Trophoblast cell (in vitro differentiated cells and primary cell): Measurements from ENCODE around the gene BPGM.
"Not testable (repeated sequence)": the region's sequence is repeated elsewhere in the genome, so short reads cannot be mapped to it uniquely, and the experiment has no call there.

Experiments used
- DNase-seq, 2 donors: peaks; one replicate each; pipeline ENCODE4 v3.0.0-alpha.2; 2016
- H2AFZ ChIP-seq: 2 replicates; pipeline ENCODE4 v1.6.1; 2013; ENCODE audit warnings: low read length, moderate library complexity, mild to moderate bottlenecking; ENCODE audit not compliant: insufficient read depth, poor library complexity
- H2AK5ac ChIP-seq: 2 replicates; pipeline ENCODE4 v1.6.1; 2013; ENCODE audit warnings: mild to moderate bottlenecking, low read length
- H2BK120ac ChIP-seq: 2 replicates; pipeline ENCODE4 v1.6.1; 2013; ENCODE audit warnings: low read length, mild to moderate bottlenecking, moderate library complexity; ENCODE audit not compliant: insufficient read depth, poor library complexity
- H2BK12ac ChIP-seq: 2 replicates; pipeline ENCODE4 v1.6.1; 2013; ENCODE audit warnings: mild to moderate bottlenecking, low read length, moderate library complexity
- H2BK5ac ChIP-seq: 2 replicates; pipeline ENCODE4 v1.6.1; 2013; ENCODE audit warnings: low read length, low read depth, moderate library complexity, mild to moderate bottlenecking; ENCODE audit not compliant: poor library complexity
- H3K14ac ChIP-seq: 2 replicates; pipeline ENCODE4 v1.6.1; 2013; ENCODE audit warnings: mild to moderate bottlenecking, low read length
- H3K18ac ChIP-seq: 2 replicates; pipeline ENCODE4 v1.6.1; 2013; ENCODE audit warnings: mild to moderate bottlenecking, low read length
- H3K23ac ChIP-seq: 2 replicates; pipeline ENCODE4 v1.6.1; 2013; ENCODE audit warnings: low read length
- H3K27ac ChIP-seq: 2 replicates; pipeline ENCODE4 v1.5.1; 2013; ENCODE audit warnings: low read depth, mild to moderate bottlenecking, inconsistent platforms, low read length, moderate library complexity
- H3K27me3 ChIP-seq: 2 replicates; pipeline ENCODE4 v1.6.1; 2013; ENCODE audit warnings: inconsistent platforms, mild to moderate bottlenecking, low read length, moderate library complexity; ENCODE audit not compliant: insufficient read depth
- H3K36me3 ChIP-seq, 2 experiments: 1 replicate in 1 of 2; 2 replicates in 1 of 2; pipeline ENCODE4 v1.6.1; 2013; ENCODE audit warnings: low read length in 2 of 2, mild to moderate bottlenecking in 2 of 2, moderate library complexity in 1 of 2; ENCODE audit not compliant: insufficient read depth in 2 of 2, control insufficient read depth in 1 of 2
- H3K4ac ChIP-seq: 2 replicates; pipeline ENCODE4 v1.6.1; 2013; ENCODE audit warnings: low read depth, mild to moderate bottlenecking, low read length, moderate library complexity
- H3K4me1 ChIP-seq, 2 experiments: 1 replicate in 1 of 2; 2 replicates in 1 of 2; pipeline ENCODE4 v1.6.1; 2013; ENCODE audit warnings: low read length in 2 of 2, mild to moderate bottlenecking in 2 of 2, moderate library complexity in 1 of 2; ENCODE audit not compliant: insufficient read depth in 2 of 2, control insufficient read depth in 1 of 2
- H3K4me2 ChIP-seq: 2 replicates; pipeline ENCODE4 v1.6.1; 2013; ENCODE audit warnings: inconsistent platforms, mild to moderate bottlenecking, low read length, moderate library complexity
- H3K4me3 ChIP-seq: 2 replicates; pipeline ENCODE4 v1.5.1; 2013; ENCODE audit warnings: mild to moderate bottlenecking, low read depth, low read length, inconsistent platforms
- H3K79me1 ChIP-seq: one replicate; pipeline ENCODE4 v1.6.1; 2013; ENCODE audit warnings: low read length
- H3K79me2 ChIP-seq: 2 replicates; pipeline ENCODE4 v1.6.1; 2013; ENCODE audit warnings: low read length, mild to moderate bottlenecking; ENCODE audit not compliant: control insufficient read depth, insufficient read depth, poor library complexity
- H3K9ac ChIP-seq: 2 replicates; pipeline ENCODE4 v1.6.1; 2013; ENCODE audit warnings: mild to moderate bottlenecking, low read length
- H3K9me3 ChIP-seq: 2 replicates; pipeline ENCODE4 v1.6.1; 2013; ENCODE audit warnings: low read depth, mild to moderate bottlenecking, control low read depth, inconsistent platforms, low read length; ENCODE audit not compliant: insufficient read depth
- H4K12ac ChIP-seq: 2 replicates; pipeline ENCODE4 v1.6.1; 2013; ENCODE audit warnings: low read depth, mild to moderate bottlenecking, low read length, moderate library complexity
- H4K8ac ChIP-seq: 2 replicates; pipeline ENCODE4 v1.6.1; 2013; ENCODE audit warnings: low read depth, mild to moderate bottlenecking, low read length, moderate library complexity
- H4K91ac ChIP-seq: one replicate; pipeline ENCODE4 v1.6.1; 2013; ENCODE audit warnings: low read depth, mild to moderate bottlenecking, low read length, moderate library complexity
- WGBS: extraction: QIAGEN DNeasy Blood & Tissue Kit; methylation state at CpG from one replicate; pipeline ENCODE4 v1.1.7; 2013; ENCODE audit warnings: missing lambda C conversion rate; ENCODE audit not compliant: insufficient read length, insufficient coverage; ENCODE audit errors: extremely low coverage; 5-methylcytosine and 5-hydroxymethylcytosine counted together

The BPGM gene

DNA sequence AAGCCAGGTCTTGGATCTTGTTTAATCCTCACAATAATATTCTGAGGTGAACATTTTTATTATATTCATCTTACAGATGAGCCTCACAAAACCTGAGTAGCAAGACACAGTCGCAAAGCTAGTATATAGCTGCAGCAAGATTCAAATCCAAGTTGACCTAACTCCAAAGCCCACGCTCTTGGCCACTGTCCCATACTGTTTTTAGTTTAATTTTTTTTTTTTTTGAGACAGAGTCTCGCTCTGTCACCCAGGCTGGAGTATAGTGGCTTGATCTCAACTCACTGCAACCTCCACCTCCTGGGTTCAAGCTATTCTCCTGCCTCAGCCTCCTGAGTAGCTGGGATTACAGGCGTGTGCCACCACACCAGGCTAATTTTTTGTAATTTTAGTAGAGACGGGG is 42.9 kb downstream of the BPGM start:
- H2AFZ ChIP-seq, H3K23ac ChIP-seq, H3K14ac ChIP-seq, H3K79me2 ChIP-seq, H3K36me3 ChIP-seq, H3K18ac ChIP-seq, H3K9ac ChIP-seq, H2BK12ac ChIP-seq, H3K4ac ChIP-seq, H2BK5ac ChIP-seq, DNase-seq, H3K4me1 ChIP-seq, H4K91ac ChIP-seq, H4K12ac ChIP-seq, H3K27ac ChIP-seq, H3K27me3 ChIP-seq, H2BK120ac ChIP-seq, H3K4me3 ChIP-seq, H3K4me2 ChIP-seq, H3K9me3 ChIP-seq, H2AK5ac ChIP-seq, H4K8ac ChIP-seq: not testable (repeated sequence)
- peaks cover 13% of the 10 kb centered on the region for H3K79me1 ChIP-seq
- no CpG with 5 or more reads among the region's 5 CpGs for WGBS

DNA sequence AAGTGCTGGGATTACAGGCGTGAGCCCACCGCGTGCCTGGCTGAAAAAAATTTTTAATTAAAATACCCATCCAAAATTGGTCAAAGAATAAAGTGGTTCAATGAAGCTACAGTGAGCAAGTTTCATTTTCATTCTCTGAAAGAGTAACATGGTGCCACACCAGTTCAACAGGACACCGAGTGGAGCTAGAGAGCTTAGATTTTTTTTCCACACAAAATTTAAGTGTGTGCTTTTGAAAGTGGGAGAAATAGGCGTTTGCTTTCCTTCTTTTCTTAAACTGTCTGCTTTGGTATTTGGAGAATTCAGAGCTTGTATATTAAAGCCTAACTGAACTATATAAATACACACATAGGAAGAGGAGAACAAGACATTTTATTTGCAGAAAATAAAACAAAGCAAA is 43.4 kb downstream of the BPGM start:
- DNase-seq, result peak in 1 of 2 donors; percentile 28
- Histone ChIP-seq H4K91ac (no peak overlapping the region), H3K79me2 (peaks cover 2% of the 10 kb centered on the region), H2AK5ac (no peak overlapping the region), H2AFZ (no peak overlapping the region), H3K9me3 (no peaks in the 10 kb centered on the region), H4K8ac (no peak overlapping the region), H3K18ac (no peak overlapping the region), H3K27me3 (no peaks in the 10 kb centered on the region), H2BK120ac (no peak overlapping the region), H3K9ac (no peak overlapping the region), H3K4me3 (no peak overlapping the region), H3K14ac (no peak overlapping the region), H3K4me1 (peaks cover 8% of the 10 kb centered on the region in 2 experiments), H3K27ac (no peak overlapping the region), H2BK12ac (no peak overlapping the region), H4K12ac (no peak overlapping the region), H3K23ac (no peak overlapping the region), H3K4ac (no peak overlapping the region), H2BK5ac (no peak overlapping the region), H3K79me1 (peaks cover 13% of the 10 kb centered on the region), H3K4me2 (no peak overlapping the region), H3K36me3 (no peaks in the 10 kb centered on the region)
- WGBS, result no CpG with 5 or more reads among the region's 5 CpGs

DNA sequence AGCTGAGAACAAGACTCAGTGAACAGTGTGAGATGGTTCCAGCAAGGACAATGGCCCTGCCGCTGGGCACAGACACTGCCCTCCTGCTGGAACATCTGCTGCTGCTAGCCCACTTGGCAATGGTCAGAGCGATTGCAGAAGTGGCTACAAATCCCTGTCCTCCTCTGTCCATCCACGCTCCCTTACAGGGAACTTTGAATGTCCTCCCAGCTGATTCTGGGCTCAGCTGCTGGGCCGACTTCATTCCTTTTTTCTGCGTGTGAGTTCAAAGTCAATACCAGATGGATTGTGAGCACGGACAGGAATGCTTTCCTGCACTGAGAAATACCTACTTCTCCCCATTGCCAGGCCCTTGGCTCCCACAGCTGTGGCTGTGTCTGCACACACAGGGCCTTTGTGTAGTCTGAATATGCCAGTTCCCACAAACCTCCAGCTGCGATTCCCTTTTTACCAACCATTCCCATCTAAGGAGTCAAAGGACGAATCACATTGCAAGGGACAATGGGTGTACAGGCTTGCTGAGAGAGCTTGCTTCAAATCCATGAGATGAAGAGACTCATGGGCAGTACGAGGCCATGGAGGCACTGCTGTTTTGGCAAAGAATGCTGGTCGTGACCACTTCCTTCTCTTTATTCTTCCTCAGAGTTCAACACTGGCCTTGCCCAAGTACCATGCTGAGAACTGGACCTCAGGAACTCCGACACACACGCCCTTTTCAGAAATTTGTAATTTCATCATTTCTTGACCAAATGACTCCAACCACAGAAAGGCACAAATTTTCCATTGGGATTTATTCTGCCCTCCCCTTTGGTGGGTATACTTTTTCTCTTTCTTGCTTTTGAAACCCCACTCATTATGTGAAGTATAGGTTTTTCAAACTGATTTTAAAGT is 44.2 kb downstream of the BPGM start:
- Histone ChIP-seq H3K18ac (peak overlapping the region; percentile 63), H3K4me1 (peaks cover 8 to 9% of the 10 kb centered on the region in 2 experiments), H3K14ac (peak overlapping the region; percentile 43), H3K36me3 (no peaks in the 10 kb centered on the region), H3K9ac (no peak overlapping the region), H2BK5ac (peak overlapping the region; percentile 5), H3K4me2 (no peak overlapping the region), H2AFZ (peak overlapping the region; percentile 4), H3K23ac (no peak overlapping the region), H3K27me3 (no peaks in the 10 kb centered on the region), H2AK5ac (peak overlapping the region; percentile 73), H4K91ac (peak overlapping the region; percentile 75), H3K4me3 (no peak overlapping the region), H2BK120ac (peak overlapping the region; percentile 62), H4K8ac (peak overlapping the region; percentile 8), H3K4ac (peak overlapping the region; percentile 39), H3K79me1 (peaks cover 13% of the 10 kb centered on the region), H3K27ac (no peak overlapping the region), H2BK12ac (peak overlapping the region; percentile 74), H3K79me2 (peaks cover 2% of the 10 kb centered on the region), H4K12ac (no peak overlapping the region), H3K9me3 (no peaks in the 10 kb centered on the region)
- WGBS, result no CpG with 5 or more reads among the region's 12 CpGs
- DNase-seq, result peak; percentile 69 to 79

DNA sequence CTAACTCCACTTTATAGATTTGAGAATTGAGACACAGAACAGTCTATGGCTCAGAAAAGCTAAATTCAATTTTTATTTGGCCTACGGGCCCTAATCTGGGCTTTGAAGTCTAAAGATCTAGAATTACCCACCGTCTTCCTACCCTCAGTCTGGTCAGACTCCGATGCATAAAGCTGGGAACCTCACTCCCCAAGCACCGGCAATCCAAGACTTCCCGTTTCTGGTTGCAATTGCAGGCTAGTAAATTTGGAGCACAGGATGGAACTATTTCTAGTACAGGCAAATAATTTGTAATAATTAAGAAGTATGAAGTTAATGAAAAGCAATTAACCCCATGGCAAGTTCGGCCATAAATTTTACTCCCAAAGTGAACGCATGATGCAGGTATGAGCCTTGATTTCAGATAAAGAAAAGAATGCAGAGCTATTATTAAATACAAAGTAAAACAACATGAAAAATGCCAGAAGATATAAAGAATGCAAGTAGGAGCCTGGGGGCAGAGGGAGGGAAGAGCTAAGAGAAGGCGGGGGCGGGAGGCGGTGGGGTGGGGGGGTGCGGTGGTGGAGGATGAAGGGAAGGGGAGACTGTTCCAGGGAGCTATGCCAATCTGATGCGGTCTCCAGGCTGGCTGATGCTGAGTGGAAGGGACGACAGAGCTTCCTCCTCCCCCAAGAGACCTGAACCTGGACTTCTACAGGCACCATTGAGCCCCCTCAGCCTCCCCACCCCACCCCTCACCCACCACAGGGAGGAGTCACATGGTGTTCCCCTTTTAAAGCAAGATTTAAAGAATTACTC is 45.1 kb downstream of the BPGM start:
- H3K79me1 ChIP-seq, result peaks cover 16% of the 10 kb centered on the region
- peaks cover 4% of the 10 kb centered on the region for H3K79me2 ChIP-seq
- H3K9me3 ChIP-seq, result no peaks in the 10 kb centered on the region
- no CpG with 5 or more reads among the region's 13 CpGs for WGBS
- H2AFZ ChIP-seq, result no peak overlapping the region
- H4K8ac ChIP-seq, result no peak overlapping the region
- peak overlapping the region; percentile 46 for H2BK120ac ChIP-seq
- H3K18ac ChIP-seq, result no peak overlapping the region
- H4K12ac ChIP-seq, result no peak overlapping the region
- H3K4me1 ChIP-seq, result peaks cover 9 to 11% of the 10 kb centered on the region in 2 experiments
- H3K27me3 ChIP-seq, result no peaks in the 10 kb centered on the region
- no peak overlapping the region for H2AK5ac ChIP-seq
- no peak overlapping the region for H2BK5ac ChIP-seq
- peak; percentile 41 to 82 for DNase-seq
- H3K14ac ChIP-seq, result no peak overlapping the region
- no peak overlapping the region for H3K23ac ChIP-seq
- H3K9ac ChIP-seq, result no peak overlapping the region
- H4K91ac ChIP-seq, result no peak overlapping the region
- H3K27ac ChIP-seq, result no peak overlapping the region
- no peaks in the 10 kb centered on the region for H3K36me3 ChIP-seq
- no peak overlapping the region for H3K4me3 ChIP-seq
- no peak overlapping the region for H2BK12ac ChIP-seq
- H3K4ac ChIP-seq, result no peak overlapping the region
- no peak overlapping the region for H3K4me2 ChIP-seq
